Measurements from ENCODE around the gene KRT33A. TPM values are rescaled to one million over a fixed set of nuclear protein-coding genes. Genes with fewer than 3 reads are reported as not detected.
"Not testable (repeated sequence)": the region's sequence is repeated elsewhere in the genome, so short reads cannot be mapped to it uniquely, and the experiment has no call there.

The KRT33A gene
- total RNA-seq, 1 experiment from 2014 or later = not detected

GRCh38 chr17:41351177-41351576 is 549 bp upstream of the KRT33A start:
- no peak overlapping the region for H3K27ac Mint-ChIP-seq (ENCODE audit: low read depth, unreplicated experiment)
- peaks cover 24% of the 10 kb centered on the region for H3K27me3 Mint-ChIP-seq (ENCODE audit: insufficient read depth, unreplicated experiment)
- ChIA-PET CTCF (interaction anchor here (0.5 to 1.7 kb wide), 2 partner anchors 22 to 857 kb away, joined by 3 to 4 read pairs; no protein-coding TSS in a partner anchor), POLR2A (interaction anchor here (0.6 kb wide), 1 partner anchor 367 kb away, joined by 3 read pairs; the partner anchor contains the start of gene KRT40)
- H3K36me3 Mint-ChIP-seq (ENCODE audit: insufficient read depth, unreplicated experiment) = no peaks in the 10 kb centered on the region
- intact Hi-C loops (cut with micrococcal nuclease) = no loop called here
- no peak for DNase-seq (ENCODE audit: unreplicated experiment)
- H3K4me1 Mint-ChIP-seq (ENCODE audit: insufficient read depth, unreplicated experiment) = no peaks in the 10 kb centered on the region
- H3K4me3 Mint-ChIP-seq (ENCODE audit: unreplicated experiment) = no peak overlapping the region
- H3K9me3 Mint-ChIP-seq (ENCODE audit: unreplicated experiment) = no peaks in the 10 kb centered on the region
- TF ChIP-seq CTCF (IDR thresholded peaks at IDR 0.05; ENCODE audit: unreplicated experiment) = no peak
- no TSS peak for BruUV-seq (replicated peaks)

- H3K9me3 Mint-ChIP-seq (ENCODE audit: unreplicated experiment) = no peaks in the 10 kb centered on the region
- ChIA-PET POLR2A (interaction anchor here (0.6 to 1.1 kb wide), 5 partner anchors 9 to 341 kb away, joined by 3 to 4 read pairs (median 3); no protein-coding TSS in a partner anchor), CTCF (interaction anchor here (0.5 to 1.6 kb wide), 9 partner anchors 14 to 803 kb away, joined by 3 to 4 read pairs (median 3); no protein-coding TSS in a partner anchor)
- no peaks in the 10 kb centered on the region for H3K36me3 Mint-ChIP-seq (ENCODE audit: insufficient read depth, unreplicated experiment)
- TF ChIP-seq CTCF (IDR thresholded peaks at IDR 0.05; ENCODE audit: unreplicated experiment) = no peak
- no TSS peak for BruUV-seq (replicated peaks)
- peak; percentile 1 for DNase-seq (ENCODE audit: unreplicated experiment)
- intact Hi-C loops (cut with micrococcal nuclease) = no loop called here
- H3K4me1 Mint-ChIP-seq (ENCODE audit: insufficient read depth, unreplicated experiment) = no peaks in the 10 kb centered on the region
- H3K27ac Mint-ChIP-seq (ENCODE audit: low read depth, unreplicated experiment) = no peak overlapping the region
- peaks cover 19% of the 10 kb centered on the region for H3K27me3 Mint-ChIP-seq (ENCODE audit: insufficient read depth, unreplicated experiment)
- no peak overlapping the region for H3K4me3 Mint-ChIP-seq (ENCODE audit: unreplicated experiment)
Observed at GRCh38 chr17:41347869-41348760, 2.5 kb downstream of the KRT33A start.

GRCh38 chr17:41346421-41346820 is 4.2 kb downstream of the KRT33A start:
- CTCF ChIA-PET = interaction anchor here (0.5 kb wide), 1 partner anchor 14 kb away, joined by 4 read pairs; no protein-coding TSS in a partner anchor
- intact Hi-C loops (cut with micrococcal nuclease); DNase-seq (ENCODE audit: unreplicated experiment); H3K4me3 Mint-ChIP-seq (ENCODE audit: unreplicated experiment); H3K27me3 Mint-ChIP-seq (ENCODE audit: insufficient read depth, unreplicated experiment); H3K36me3 Mint-ChIP-seq (ENCODE audit: insufficient read depth, unreplicated experiment); H3K4me1 Mint-ChIP-seq (ENCODE audit: insufficient read depth, unreplicated experiment); H3K9me3 Mint-ChIP-seq (ENCODE audit: unreplicated experiment); BruUV-seq (replicated peaks); H3K27ac Mint-ChIP-seq (ENCODE audit: low read depth, unreplicated experiment): not testable (repeated sequence)
- POLR2A ChIA-PET = interaction anchor here (1.6 kb wide), 1 partner anchor 11 kb away, joined by 3 read pairs; no protein-coding TSS in a partner anchor

- no peaks in the 10 kb centered on the region for H3K27me3 Mint-ChIP-seq (ENCODE audit: insufficient read depth, unreplicated experiment)
- TF ChIP-seq CTCF (IDR thresholded peaks at IDR 0.05; ENCODE audit: unreplicated experiment) = no peak
- H3K4me3 Mint-ChIP-seq (ENCODE audit: unreplicated experiment) = no peak overlapping the region
- no peaks in the 10 kb centered on the region for H3K4me1 Mint-ChIP-seq (ENCODE audit: insufficient read depth, unreplicated experiment)
- ChIA-PET CTCF (interaction anchor here (0.5 to 0.6 kb wide), 2 partner anchors 14 to 185 kb away, joined by 3 to 4 read pairs; partner anchors contain the start of gene KRTAP4-4), POLR2A (interaction anchor here (1.6 kb wide), 1 partner anchor 11 kb away, joined by 3 read pairs; no protein-coding TSS in a partner anchor)
- BruUV-seq (replicated peaks) = no TSS peak
- no peak overlapping the region for H3K27ac Mint-ChIP-seq (ENCODE audit: low read depth, unreplicated experiment)
- no peak for DNase-seq (ENCODE audit: unreplicated experiment)
- intact Hi-C loops (cut with micrococcal nuclease) = no loop called here
- no peaks in the 10 kb centered on the region for H3K36me3 Mint-ChIP-seq (ENCODE audit: insufficient read depth, unreplicated experiment)
- no peaks in the 10 kb centered on the region for H3K9me3 Mint-ChIP-seq (ENCODE audit: unreplicated experiment)
Observed at GRCh38 chr17:41345992-41346391, 4.6 kb downstream of the KRT33A start.
